Fibroblast of skin of back (primary cell): ENCODE results near the gene THBS4.

Source experiments
- DNase-seq: peaks from one replicate; pipeline ENCODE4 v3.0.0-alpha.2; 2013

The THBS4 gene

GRCh38 chr5:80048084-80048780 is 13.1 kb downstream of the THBS4 start:
- no peak for DNase-seq

GRCh38 chr5:80052464-80052863 is 17.3 kb downstream of the THBS4 start:
- no peak for DNase-seq

GRCh38 chr5:80054682-80055081 is 19.5 kb downstream of the THBS4 start:
- peak; percentile 32 for DNase-seq

- DNase-seq: no peak
Observed at GRCh38 chr5:80055491-80056170, 20.5 kb downstream of the THBS4 start.

GRCh38 chr5:80057099-80057498 is 22.0 kb downstream of the THBS4 start:
- no peak for DNase-seq

GRCh38 chr5:80057921-80058320 is 22.8 kb downstream of the THBS4 start:
- DNase-seq: no peak

- DNase-seq: no peak
Observed at GRCh38 chr5:80059354-80059980, 24.3 kb downstream of the THBS4 start.

- DNase-seq: peak; percentile 47
Observed at GRCh38 chr5:80060966-80061365, 25.8 kb downstream of the THBS4 start.

- no peak for DNase-seq
Observed at GRCh38 chr5:80061547-80061946, 26.4 kb downstream of the THBS4 start.

GRCh38 chr5:80064124-80064523 is 29.0 kb downstream of the THBS4 start:
- peak; percentile 67 for DNase-seq

GRCh38 chr5:80067016-80067415 is 31.9 kb downstream of the THBS4 start:
- DNase-seq: no peak

- no peak for DNase-seq
Observed at GRCh38 chr5:80067531-80068245, 32.5 kb downstream of the THBS4 start.

GRCh38 chr5:80068246-80068636 is 33.1 kb downstream of the THBS4 start:
- no peak for DNase-seq

GRCh38 chr5:80068775-80069174 is 33.6 kb downstream of the THBS4 start:
- DNase-seq: no peak

GRCh38 chr5:80069251-80069800 is 34.2 kb downstream of the THBS4 start:
- DNase-seq: no peak

- DNase-seq: peak; percentile 20
Observed at GRCh38 chr5:80069918-80070318, 34.8 kb downstream of the THBS4 start.

GRCh38 chr5:80070338-80071056 is 35.3 kb downstream of the THBS4 start:
- peak; percentile 55 for DNase-seq

- no peak for DNase-seq
Observed at GRCh38 chr5:80071510-80072021, 36.4 kb downstream of the THBS4 start.

- peak; percentile 52 for DNase-seq
Observed at GRCh38 chr5:80072103-80073073, 37.2 kb downstream of the THBS4 start.
